SW480 (cell line): ENCODE measurements around the gene PRR9.
A peak's percentile ranks its signal among the peaks of the same experiment; 100 is the strongest.

Experiments
- DNase-seq: peaks from one replicate; pipeline ENCODE4 v3.0.0-alpha.2; 2016; ENCODE audit warnings: low spot score

Gene PRR9, protein sequence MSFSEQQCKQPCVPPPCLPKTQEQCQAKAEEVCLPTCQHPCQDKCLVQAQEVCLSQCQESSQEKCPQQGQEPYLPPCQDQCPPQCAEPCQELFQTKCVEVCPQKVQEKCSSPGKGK

DNA sequence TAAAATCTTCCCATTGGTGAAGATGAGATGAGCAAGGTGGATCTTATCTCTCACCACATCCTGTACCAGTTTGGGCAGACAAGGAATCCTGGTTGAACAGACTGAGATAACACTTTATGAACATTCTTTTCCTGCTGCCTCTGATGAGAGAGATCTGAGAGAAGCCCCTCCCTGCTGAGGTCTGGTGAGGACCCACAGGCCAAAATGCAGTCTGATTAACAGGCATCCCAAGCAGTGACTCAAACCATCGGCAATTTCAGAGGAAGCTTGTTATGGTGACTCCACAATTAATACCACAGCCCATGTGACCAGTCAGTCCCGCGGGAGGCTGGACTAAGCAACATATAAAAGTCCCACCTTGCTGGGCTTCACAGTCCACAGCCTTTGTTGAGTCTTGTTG lies at the start of gene PRR9:
TSS of gene PRR9 (plus strand) at position 373 of the 400 bp plus-strand sequence. CDS start 561 bp downstream, outside the sequence.
- DNase-seq: peak; percentile 34

DNA sequence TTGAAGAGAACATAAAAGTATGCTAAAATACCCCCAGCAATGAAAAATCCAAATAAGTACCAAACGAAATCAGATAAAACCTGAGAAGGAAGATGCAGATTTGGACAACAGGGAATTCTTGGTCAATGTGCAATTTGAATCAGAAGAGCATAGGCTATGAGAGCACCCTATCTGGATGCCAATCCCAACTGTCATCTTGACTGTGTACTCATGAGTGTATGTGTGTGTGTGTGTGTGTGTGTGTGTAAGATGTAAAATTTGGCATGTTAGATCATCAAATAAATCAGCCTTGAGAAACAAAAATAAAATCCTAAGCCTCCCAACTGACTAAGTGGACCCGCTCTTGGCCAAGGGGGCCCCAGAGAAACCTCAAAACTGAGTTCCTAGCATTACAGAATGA lies 48.7 kb upstream of the PRR9 start:
- no peak for DNase-seq

DNA sequence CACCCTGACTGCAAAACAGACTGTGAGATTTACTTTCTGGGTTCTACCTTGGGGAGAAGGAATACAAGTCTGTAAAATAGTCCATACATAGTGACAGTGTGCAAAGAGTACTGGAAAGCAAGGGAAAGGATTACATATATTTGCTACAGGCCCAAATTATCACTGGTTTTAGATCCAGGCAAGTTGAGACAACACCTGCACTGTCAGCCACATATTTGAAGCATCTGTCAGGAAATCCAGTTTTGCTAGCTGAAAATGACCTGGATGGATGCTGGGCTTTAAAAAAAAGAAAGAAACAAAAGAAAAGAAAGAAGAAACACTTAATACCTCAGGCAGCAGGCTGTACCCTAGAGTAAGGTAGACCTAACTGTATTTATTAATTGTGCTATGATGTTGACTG lies 42.8 kb upstream of the PRR9 start:
- DNase-seq: no peak

DNA sequence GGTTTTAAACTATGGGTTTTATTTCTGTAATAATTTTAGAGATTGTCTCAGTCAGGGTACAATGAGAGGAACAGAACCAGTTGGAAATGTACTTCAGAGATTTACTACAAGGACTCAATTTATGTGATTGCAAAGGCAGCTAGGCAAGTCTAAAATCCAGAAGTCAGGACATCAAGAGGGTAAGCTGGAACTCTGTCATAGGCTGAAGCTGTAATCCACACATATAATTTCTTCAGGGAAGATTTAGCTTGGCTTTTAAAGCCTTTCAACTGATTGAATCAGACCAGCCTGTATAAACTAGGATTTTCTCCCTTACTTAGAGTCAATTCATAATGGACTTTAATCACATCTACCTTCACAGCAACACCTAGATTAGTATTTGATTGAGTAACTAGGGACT lies 38.5 kb upstream of the PRR9 start:
- DNase-seq: no peak

DNA sequence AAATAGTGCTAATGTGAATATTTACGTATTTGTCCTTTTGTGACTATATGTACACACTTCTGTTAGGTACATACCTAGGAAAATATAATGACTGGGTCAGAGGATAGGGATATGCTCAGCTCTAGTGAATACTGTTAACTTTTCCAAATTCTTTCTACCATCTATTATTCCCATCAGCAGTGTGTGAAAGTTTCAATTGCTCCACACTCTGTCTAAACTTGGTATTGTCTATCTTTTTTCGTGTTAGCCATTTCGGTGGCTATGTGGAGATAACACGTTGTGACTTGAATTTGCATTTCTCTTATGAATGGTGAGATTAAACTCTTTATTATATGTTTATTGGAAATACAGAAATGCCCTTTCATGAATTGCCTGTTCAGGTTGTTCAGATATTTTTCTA lies 36.8 kb upstream of the PRR9 start:
- no peak for DNase-seq

DNA sequence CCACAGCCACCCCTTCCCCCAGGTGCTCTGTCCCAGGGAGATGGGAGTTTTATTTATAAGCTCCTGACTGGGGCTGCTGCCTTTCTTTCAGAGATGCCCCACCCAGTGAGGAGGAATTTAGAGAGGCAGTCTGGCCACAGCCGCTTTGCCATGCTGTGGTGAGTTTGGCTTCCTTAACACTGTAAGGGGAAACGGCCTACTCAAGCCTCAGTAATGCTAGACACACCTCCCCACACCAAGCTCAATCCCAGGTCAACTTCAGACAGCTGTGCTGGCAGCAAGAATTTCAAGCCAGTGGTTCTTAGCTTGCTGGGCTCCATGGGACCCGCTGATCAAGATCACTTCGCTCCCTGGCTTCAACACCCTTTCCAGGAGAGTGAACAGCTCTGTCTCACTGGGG lies 29.1 kb upstream of the PRR9 start:
- peak; percentile 30 for DNase-seq

DNA sequence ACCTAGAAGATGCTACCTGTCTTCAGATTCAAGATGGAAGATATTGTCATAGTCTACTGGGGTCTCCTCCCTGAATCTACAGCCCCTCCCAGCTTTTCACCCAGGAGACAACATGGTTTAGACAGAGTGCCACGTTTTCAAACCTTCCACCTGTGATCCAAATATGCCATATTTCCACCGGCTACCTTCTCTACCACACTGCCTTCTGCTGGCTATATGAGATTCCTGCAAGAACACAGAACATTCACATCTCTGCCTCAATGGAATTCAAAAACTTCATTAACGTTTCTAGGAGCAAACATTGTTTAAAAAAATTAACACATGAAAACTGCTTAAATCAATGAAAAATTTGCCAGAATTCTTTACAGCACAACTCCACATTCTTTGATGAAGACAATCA lies 27.0 kb upstream of the PRR9 start:
- peak; percentile 14 for DNase-seq

DNA sequence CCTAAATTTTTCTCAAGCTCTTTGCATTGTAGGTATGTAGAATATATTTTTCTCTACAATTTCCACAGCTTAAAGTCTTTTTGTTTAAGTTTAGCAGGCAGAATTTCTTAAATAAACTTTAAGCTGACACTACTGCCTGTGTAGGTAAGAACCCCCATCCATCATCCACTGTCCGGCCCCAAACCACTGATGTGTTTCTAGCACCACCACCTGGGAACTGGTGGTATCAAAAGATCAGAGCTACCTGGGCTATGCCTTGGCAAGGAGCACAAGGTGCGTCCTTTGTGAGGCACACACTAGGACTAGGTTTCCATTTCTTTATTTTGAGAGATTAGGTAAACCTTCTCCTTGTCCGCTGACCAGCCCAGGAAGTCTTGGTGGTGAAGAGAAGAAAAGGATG lies 24.7 kb upstream of the PRR9 start:
- peak; percentile 26 for DNase-seq

DNA sequence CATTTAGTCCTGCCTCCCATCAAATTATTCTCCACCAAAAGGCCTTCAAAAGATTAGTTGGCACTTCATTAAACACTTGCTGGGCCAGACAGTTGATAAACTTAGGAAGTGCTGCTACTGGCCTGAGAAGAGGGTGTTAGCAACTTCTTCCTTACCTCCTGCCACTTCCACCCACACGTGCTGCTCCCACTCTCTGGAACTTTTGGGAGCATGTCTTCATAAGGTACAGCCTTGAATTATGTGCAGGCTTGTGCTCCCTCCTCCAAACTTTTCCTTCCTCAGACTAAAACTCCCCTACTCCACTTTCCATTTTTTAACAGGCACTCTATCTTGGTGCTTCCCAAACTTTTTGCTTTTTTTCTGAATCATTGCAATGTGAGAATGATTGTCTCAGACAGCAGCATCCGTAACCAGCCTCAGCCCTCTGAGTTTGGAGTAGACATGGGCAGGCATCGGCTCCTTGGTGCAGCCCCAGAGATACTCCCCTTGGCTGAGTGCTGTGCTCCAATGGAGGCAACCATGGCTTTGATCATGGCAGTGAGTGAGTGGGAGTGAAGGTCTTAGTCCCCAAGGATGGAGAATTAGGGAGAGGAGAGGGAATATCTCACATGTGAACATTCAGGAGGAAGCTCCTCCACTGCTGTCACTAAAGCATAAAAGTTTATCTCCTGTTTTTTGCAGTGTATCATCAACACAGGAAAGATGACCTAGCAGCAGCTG lies 22.9 kb upstream of the PRR9 start:
- no peak for DNase-seq

DNA sequence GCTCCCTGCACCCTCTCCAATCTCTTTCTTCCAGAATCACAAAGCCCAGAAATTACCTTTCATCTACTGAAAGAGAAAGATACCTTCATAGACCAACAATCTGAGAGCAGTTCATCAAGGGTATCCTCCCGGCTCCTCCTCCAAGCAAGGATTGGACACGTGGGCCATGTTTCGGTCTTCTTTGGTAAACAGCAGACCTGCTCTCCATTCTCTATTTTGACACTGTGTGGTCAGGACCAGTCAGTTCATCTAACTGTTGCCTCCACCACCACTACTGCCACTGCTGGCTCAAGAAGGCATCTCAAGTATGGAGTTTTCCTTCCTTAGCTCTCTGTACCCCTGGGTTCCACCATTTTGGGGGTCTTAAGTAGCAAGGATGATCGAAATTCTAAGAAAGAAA lies 22.2 kb upstream of the PRR9 start:
- DNase-seq: no peak

DNA sequence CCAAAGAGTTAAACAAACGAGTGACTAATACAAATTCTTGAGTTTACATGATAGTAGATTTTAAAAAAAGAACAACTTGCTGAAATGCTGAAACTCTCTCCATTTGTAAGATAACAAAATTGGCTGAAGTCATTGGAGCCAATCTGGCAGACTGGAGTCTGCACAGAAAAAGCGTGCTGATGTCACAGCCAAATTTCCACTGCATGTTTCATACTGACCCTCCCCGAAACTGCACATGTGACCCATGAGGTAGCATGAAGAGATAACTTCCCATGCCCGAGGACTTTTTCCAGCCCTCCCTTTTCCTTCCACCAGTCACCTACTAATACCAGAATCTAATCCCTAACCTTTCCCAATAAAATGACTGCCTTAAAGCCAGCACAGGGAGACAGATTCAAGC lies 15.4 kb upstream of the PRR9 start:
- no peak for DNase-seq

DNA sequence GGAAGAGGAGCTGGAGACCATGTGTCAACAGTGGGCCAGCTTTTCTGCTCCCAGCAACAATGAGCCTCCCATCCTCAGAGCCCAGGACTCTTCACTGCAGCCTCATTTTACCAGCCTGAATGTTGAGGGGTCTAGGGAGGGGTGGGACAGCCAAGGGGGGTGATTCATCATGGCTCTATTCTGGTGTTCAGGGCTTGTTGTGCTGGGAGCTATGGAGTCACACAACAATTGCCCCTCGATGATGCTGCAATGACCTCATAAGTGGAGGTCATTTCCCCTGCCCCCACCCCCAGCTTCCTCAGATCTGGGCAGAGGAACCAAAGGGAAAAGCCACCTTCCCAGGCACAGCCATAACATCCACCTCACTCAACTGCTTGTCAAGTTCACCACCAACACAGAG lies 14.3 kb upstream of the PRR9 start, which contains the start of gene LELP1:
TSS of gene LELP1 (plus strand) at position 301 of the 400 bp plus-strand sequence. CDS start 1,278 bp downstream, outside the sequence.
- no peak for DNase-seq

DNA sequence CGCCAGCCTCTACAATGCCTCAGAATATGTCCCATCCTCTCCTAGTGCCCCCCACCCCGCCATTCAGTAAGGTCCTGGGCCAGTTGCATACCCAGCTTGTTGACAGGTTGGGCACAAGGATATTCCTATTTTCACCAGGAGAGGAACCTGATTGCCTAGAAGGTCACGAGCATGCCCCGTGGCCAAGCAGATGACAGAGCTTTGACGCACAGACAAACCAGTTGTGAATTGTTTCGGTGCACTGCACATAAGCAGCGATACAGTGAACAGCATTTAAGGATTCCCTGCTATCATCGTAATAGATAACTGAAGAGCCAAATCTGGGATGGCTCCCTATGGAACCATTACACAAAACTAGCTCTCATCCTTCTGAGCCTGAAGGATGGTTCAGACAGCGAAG lies 10.8 kb upstream of the PRR9 start:
- no peak for DNase-seq

DNA sequence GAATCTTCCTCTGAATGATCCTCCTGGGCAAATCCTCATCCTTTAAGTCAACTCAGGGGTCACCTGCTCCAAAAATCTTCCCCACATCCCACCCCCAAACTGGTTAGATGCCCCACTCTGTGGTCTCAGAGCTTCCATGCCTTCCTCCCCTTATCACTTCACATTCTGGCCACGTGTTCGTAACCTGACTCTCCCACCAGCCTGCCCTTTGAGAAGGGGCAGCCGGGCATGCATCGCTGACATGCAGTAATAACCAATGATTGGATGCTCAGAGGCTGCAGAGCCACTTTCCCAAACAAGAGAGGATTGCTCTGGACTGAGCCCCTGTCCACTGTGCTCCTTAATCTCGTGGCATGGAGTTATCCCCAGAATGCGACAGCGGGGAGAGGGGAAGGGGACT lies 7.2 kb upstream of the PRR9 start:
- no peak for DNase-seq

DNA sequence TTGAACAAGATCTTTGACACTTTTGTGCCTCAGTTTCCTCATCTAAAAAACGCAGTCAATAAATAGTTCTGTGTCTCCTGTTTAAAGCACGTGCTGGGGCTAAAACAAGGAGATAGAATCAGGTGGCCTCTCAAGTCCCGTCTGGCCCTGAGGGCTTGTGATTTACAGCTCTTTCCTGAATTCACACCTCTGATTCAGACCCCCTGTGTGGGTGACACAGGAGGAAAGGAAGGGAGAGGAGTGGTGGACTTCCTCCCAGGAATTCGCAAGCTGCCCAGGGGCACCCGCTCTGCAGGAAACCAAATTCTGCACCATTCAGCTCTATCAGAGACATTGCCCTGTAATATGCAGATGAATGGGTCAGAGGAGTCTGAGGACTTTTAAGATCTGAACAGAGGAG lies 5.2 kb upstream of the PRR9 start:
- no peak for DNase-seq

DNA sequence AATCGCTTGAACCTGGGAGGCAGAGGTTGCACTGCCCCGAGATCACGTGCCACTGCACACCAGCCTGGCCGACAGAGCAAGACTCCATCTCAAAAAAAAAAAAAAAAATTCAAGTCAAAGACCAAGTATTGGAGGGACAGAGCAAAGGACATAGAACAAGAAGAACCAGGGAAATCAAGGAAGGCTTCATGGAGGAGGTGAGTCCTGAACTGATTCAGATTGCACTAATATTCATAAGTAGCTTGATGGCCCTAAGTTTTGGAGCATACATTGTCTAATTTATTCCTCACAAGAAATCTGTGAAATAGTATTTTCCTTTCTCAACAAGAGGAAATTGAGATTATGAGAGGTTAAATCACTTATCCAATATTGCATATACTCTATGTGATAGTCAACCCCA lies 3.9 kb upstream of the PRR9 start:
- no peak for DNase-seq

DNA sequence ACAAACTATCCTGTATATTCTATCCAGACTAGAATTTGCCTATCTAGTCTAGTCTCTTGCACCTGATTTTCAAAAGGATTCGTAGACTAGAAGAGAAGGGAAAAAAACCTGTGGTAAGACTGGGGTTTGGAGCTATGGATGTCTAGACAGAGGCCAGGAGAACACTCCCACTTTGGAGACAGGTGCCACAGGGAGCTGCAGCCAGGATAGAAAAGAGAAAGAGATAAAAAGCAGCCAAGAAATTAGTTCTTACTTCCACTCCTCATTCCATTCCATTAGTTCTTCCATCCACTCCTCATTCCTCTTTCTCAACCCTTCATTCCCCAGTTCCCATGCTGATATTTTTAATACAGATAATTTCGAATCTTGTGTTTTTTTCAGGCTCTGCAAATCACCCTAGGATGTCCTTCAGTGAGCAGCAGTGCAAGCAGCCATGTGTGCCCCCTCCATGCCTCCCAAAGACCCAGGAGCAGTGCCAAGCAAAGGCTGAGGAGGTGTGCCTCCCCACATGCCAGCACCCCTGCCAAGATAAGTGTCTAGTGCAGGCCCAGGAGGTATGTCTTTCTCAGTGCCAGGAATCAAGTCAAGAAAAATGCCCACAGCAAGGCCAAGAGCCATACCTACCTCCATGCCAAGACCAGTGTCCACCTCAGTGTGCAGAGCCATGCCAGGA lies 496 bp downstream of the PRR9 start:
- no peak for DNase-seq

DNA sequence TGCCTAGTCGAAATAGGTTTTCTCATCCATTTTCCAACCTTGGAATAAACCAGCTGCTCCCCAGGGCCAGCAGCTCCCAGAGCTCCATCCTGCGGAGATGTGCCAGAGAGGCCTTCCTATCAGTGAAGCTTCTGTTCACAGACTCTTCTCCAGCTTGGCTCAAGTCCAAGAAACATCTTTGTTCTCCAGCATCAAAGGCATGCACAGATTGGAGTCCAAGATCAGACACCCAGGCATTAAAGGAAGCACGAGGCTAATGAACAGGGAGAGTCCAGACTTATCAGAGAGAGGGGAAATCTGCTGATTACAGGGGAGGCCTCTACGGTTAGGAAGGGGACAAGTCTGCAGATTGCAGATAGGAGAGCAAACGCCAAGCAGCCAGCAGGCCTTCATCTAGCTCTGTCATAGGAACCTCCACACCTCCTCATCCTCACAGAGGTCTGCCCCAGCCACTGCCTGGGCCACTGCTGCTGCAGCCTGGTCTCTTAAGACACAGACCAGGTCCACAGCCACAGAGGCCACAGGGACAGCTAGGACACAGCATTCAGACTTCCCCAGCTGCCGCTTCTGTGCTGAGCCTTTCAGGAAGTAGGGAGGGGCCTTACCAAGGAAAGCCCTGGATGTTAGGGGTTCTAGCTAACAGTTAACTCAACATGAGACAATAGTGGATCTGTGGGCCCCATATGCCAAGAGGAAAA lies 3.4 kb downstream of the PRR9 start:
- no peak for DNase-seq

DNA sequence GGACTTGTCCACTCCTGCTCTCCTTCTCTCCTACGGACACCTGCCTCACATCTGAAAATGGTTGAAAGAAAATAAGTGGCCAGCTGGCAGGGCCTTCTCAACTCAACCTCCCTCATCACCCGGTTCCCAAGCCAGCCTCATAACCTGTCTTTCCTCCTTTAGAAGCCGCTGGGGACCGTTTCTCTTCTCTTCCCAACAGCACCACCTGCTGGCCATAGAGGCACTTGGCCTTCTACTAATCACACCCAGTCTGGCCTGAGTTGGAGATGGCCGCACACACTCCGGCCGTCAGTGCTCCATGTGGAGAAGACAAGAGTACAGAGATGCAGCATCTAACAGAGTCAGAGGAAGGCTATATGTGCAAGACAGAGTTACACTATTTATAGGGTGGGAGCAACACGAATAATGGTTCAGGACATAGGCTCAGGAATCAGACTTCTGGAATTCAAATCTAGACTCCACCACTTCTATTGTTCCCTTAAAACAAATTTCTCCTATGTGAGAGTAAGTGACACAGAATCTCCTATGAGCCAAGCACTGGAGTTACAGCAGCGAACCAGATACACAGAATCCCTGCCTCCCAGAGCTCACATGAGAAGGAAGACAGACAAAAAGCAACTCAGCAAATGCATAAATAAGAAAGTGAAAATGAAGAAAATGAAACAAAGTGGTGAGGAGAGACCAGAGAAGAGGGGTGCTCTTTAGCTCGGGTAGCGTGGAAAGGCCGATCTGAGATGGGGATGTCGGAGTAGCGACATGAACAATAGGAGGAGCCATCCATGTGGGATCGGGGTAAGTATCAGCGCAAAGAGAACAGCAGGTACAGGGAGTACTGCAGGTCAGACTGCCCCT lies 5.9 kb downstream of the PRR9 start:
- peak; percentile 50 for DNase-seq

DNA sequence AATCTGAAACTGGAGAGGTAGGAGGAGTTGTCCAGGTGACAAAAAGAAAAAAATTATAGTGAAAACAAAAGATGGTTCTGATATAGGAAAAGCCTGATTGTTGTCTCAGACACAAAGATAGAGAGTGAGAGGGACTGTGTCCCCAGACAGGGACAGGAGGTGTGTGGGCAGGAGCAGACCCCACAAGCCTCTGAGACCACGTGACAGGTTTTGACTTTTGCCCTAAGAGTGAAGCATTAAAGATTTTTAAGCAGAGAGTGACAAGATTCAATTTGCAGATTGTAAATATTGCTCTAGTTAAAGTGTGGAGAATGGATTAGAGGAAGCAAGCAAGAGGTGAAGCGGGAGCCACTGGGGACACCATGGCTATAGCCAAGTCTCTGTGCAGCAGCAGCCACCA lies 10.4 kb downstream of the PRR9 start:
- DNase-seq: no peak

DNA sequence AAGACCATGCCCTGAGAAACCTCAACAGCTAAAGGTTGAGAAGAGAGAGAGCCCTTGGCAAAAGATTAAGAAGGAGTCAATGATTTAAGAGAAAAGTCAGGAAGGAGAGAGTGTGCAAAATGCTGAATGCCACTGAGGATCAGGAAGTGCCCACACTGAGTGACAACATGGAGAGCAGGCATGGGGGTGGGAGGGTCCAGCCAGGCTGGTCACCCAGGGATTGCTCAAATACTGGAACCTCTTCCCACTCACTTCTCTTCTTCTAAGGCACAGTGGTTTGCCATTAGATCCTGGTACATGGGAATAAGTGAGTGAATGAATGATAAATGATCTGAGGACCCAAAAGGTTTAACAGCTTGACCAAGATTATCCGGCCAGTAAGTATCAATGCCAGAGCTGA lies 11.1 kb downstream of the PRR9 start:
- DNase-seq: no peak
